Stimulated activated CD8-positive, alpha-beta memory T cell treated with anti-CD3 and anti-CD28 coated beads, Interleukin-12 subunit alpha, Interleukin-12 subunit beta, amount 100 ng/mL, for 24 hours (primary cell): Measurements from ENCODE around the gene ARPC2.
A peak's percentile ranks its signal among the peaks of the same experiment; 100 is the strongest.
"Not testable (repeated sequence)": the region's sequence is repeated elsewhere in the genome, so short reads cannot be mapped to it uniquely, and the experiment has no call there.

ENCODE experiments used
- DNase-seq: peaks from one replicate; pipeline ENCODE4 v3.0.0-alpha.2; 2020; ENCODE audit errors: extremely low read depth

Gene ARPC2

GRCh38 chr2:218270721-218271486 is 53.9 kb downstream of the ARPC2 start:
- DNase-seq: no peak

- no peak for DNase-seq
These were observed 54.5 kb downstream of the ARPC2 start for GRCh38 chr2:218271487-218271797.

GRCh38 chr2:218271865-218272530 is 55.0 kb downstream of the ARPC2 start:
- DNase-seq: no peak

GRCh38 chr2:218272531-218273212 is 55.7 kb downstream of the ARPC2 start:
- no peak for DNase-seq

GRCh38 chr2:218273214-218273907 is 56.4 kb downstream of the ARPC2 start:
- DNase-seq: not testable (repeated sequence)

GRCh38 chr2:218273908-218274249 is 56.9 kb downstream of the ARPC2 start:
- DNase-seq: no peak

- DNase-seq: no peak
These were observed 57.6 kb downstream of the ARPC2 start for GRCh38 chr2:218274586-218274985.

GRCh38 chr2:218275371-218276072 is 58.5 kb downstream of the ARPC2 start:
- DNase-seq: no peak

GRCh38 chr2:218276986-218277755 is 60.2 kb downstream of the ARPC2 start:
- no peak for DNase-seq

- no peak for DNase-seq
These were observed 60.9 kb downstream of the ARPC2 start for GRCh38 chr2:218277921-218278320.

GRCh38 chr2:218278531-218279360 is 61.8 kb downstream of the ARPC2 start:
- DNase-seq: no peak

- no peak for DNase-seq
These were observed 63.4 kb downstream of the ARPC2 start for GRCh38 chr2:218280260-218280870.

GRCh38 chr2:218281449-218281848 is 64.5 kb downstream of the ARPC2 start:
- DNase-seq: no peak

- DNase-seq: no peak
These were observed 65.4 kb downstream of the ARPC2 start for GRCh38 chr2:218282173-218282991.

- no peak for DNase-seq
These were observed 67.3 kb downstream of the ARPC2 start for GRCh38 chr2:218284106-218284811.

GRCh38 chr2:218285604-218286003 is 68.6 kb downstream of the ARPC2 start:
- no peak for DNase-seq

- DNase-seq: peak; percentile 61
These were observed 69.8 kb downstream of the ARPC2 start for GRCh38 chr2:218286570-218287459.
